GM18867 (cell line): ENCODE measurements around the gene PYM1.
"Not testable (repeated sequence)": the region's sequence is repeated elsewhere in the genome, so short reads cannot be mapped to it uniquely, and the experiment has no call there.

ENCODE experiments used
- ATAC-seq: cut with Tn5 transposase; IDR thresholded peaks from one replicate; pipeline ENCODE4 v1.9.1; 2021; ENCODE audit warnings: mild to moderate bottlenecking, moderate library complexity; ENCODE audit not compliant: unreplicated experiment

The PYM1 gene

GRCh38 chr12:55915482-55915859, 12.2 kb downstream of the PYM1 start:
- ATAC-seq = no peak

- ATAC-seq = no peak
These were observed 14.8 kb downstream of the PYM1 start for GRCh38 chr12:55912908-55913307.

DNA sequence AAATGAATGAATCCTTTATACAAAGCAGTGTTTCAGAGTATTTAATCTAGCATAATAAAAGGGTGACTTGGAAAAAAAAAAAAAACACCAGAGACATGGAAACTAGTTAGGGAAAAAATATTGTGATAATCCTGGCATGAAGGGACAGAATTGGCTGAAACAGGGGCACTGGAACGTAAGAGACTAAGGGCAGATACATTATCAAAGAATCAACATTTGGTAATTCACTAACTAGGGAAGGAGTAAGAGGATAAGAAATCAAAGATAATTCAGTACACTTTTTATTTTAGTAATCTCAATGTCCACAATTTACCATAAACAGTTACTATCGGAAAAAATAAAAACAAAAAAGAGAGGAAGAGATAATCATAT, 18.2 kb downstream of the PYM1 start:
- no peak for ATAC-seq

DNA sequence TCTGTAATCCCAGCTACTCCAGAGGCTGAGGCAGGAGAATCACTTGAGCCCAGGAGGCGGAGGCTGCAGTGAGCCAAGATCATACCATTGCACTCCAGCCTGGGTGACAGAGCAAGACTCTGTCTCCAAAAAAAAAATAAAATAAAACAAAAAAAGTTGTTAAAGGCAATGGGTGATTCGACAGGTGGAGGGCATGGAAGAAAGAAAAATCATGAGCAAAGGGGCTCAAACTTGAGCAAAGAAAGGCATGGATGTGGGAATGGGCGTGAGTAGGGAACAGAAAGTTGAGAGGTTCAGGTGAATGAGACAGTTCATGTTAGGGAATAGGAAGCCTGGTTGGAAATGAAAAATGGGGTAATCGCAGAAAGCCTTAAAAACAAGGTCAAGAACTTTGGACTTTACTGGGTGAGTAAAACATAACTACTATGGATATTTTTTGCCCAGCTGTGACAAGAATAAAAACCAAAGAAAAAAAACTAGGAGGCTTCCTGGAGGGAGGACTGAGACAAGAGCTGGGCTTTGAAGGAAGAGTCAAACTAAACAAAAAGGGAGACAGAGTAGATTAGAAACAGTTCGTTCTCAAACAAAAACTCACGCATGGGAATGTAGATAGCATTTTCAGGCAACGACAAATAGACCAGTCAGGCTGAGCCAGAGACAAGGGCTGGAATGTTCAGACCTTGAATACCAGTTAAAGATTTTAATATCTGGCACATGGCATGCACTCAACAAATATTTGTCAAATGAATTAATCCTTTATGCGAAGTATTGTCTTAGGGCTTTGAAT, 18.8 kb downstream of the PYM1 start:
- no peak for ATAC-seq

DNA sequence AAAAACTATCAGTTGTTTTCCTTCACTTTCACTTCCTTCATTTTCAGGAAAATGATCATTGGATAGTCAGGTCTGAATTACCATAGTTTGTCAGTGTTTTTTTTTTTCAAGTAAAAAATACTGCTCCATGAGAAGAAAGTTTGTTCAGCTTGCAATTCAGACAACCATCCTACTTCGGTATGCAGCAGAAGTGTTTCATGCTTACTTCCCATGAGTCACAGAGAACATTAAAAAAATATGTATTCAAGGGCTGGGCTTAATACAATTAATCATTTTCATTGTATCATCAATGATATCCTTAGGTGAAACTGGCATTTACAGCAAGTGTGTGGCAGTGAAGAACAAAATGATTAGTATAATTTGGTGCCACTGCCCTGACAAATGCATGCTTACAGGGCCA, 21.6 kb downstream of the PYM1 start:
- no peak for ATAC-seq

DNA sequence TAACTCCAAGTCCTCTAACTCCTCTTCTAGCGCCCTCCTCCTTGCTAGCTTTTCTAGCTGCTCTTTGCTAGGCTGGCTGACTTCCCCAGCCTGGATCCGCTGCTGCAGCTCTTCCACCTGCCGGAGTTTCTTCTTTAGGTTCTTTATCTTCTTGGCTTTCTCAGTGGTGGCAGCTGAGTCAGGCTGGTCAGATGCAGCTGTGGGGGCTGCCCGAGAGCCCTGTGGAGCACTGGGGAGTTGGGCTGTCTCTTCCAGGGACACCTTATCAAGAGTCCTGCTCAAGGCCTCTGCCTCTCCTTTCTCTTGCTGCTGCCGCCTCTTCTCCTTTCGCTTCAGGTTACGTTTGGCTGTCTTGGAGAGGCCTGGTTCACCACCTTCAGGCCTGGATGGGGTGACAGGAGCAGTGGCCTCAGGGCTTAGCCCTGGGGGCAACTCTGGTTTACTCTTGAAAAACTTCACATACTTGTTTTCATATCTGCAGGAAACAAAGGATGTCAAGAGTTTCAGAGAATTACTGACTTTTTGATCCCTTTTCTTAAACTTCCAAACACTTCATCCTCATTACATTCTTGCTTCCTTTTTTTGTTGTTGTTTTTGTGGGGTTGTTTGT, 25.7 kb downstream of the PYM1 start:
- no peak for ATAC-seq

GRCh38 chr12:55899082-55899481, 28.6 kb downstream of the PYM1 start:
- ATAC-seq = no peak

- ATAC-seq = no peak
These were observed 34.0 kb downstream of the PYM1 start for GRCh38 chr12:55893723-55894122.

DNA sequence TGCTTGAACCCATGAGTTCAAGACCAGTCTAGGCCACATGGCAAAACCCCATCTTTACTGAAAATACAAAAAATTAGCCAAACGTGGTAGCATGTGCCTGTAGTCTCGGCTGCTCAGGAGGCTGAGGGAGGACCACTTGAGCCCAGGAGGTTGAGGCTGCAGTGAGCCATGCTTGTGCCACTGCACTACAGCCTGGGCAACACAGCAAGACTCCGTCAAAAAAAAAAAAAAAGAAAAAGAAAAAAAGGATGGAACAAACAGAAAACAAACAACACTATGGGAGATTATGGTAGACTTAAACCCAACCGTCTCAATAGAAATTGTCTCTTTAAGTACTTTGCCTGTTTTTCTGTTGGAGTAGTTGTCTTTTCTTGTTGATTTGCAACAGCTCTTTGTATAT, 36.4 kb downstream of the PYM1 start:
- no peak for ATAC-seq

GRCh38 chr12:55885113-55885512, 42.6 kb downstream of the PYM1 start:
- ATAC-seq = no peak

DNA sequence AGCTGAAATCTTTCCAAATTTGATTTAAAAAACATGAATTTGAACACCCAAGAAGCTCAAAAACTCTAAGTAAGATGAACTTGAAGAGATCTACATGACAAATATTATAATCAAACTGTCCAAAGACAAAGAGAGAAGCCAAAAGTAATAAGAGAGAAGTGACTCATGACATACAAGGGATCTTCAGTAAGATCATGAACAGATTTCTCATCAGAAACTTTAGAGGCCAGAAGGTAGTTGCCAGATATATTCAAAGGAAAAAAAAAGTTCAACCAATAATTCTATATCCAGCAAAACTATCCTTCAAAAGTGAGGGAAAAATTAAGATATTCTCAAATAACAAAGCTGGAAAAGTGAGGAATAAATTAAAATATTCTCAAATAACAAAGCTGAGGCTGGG, 49.9 kb downstream of the PYM1 start:
- ATAC-seq = no peak

- no peak for ATAC-seq
These were observed 51.8 kb downstream of the PYM1 start for GRCh38 chr12:55875704-55876467.

DNA sequence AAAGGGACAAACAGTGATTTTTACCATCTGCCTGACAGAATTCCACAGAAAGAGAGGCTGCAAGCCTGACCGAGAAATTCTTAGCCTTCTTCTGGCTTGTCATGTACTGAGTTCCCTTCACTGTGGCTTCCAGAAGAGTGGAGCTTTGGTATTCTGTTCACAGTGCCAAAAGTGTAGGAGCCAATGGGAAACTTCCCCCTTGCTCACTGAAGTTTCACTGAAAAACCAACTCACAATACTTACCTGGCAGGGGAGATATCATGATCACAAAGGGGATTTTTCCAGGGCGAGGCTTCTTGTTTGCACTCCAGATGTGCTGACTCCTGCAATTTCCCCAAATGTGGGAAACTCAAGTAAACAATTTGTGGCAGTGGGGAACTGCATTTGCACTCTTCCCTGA, 53.3 kb downstream of the PYM1 start:
- no peak for ATAC-seq

DNA sequence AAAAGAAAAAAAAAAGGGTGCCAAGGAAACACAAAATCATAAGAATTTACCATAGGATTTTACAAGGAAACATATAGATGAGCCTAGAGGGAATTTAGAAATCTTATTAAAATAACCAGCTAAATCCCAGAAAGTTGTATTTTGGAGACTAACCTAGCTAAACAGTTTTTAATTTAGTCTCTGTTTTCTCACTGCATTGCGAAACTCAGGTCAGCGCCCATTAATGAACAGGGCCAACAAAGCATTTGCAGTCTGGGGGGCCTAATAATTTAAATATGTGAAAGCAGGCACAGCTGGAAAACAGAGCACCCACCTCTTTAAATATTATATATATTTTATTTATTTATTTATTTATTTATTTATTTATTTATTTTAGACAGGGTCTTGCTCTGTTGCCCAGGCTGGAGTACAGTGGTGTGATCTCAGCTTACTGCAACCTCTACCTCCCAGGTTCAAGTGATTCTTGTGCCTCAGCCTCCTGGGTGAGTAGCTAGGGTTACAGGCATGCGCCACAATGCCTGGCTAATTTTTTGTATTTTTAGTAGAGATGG, 61.2 kb downstream of the PYM1 start:
- not testable (repeated sequence) for ATAC-seq

DNA sequence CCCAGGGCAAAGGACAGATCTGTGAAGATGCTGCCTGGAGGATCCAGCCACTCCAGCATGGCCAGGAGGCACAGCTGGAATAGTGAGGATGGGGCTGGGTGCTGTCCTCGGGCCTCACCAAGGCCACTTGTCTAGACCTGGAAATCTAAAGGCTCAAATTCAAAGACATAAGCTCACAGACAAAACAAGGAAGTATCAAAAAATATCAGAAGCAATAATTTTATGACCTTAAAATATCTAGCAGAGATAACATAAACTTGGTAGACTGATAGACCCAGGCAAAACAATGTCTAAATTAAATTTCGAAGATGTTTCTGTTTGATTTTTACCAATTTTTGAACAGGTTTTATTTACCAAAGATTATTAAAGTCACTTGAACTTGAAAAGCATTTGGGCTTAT, 62.4 kb downstream of the PYM1 start:
- no peak for ATAC-seq

- not testable (repeated sequence) for ATAC-seq
These were observed 64.8 kb downstream of the PYM1 start for GRCh38 chr12:55862931-55863330.

DNA sequence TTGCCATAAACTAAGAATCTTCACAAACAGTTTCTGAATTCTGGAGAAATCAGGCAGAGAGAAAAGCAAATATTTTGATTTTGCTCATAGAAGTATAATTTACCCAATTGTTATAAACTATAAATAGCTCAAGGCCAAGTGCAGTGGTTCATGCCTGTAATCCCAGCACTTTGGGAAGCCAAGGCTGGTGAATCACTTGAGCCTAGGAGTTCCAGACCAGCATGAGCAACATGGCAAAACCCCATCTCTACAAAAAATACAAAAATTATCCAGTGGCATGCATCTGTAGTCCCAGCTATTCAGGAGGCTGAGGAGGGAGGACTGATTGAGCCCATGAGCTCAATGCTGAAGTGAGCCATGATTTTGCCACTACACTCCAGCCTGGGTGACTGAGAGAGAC, 65.4 kb downstream of the PYM1 start:
- no peak for ATAC-seq

DNA sequence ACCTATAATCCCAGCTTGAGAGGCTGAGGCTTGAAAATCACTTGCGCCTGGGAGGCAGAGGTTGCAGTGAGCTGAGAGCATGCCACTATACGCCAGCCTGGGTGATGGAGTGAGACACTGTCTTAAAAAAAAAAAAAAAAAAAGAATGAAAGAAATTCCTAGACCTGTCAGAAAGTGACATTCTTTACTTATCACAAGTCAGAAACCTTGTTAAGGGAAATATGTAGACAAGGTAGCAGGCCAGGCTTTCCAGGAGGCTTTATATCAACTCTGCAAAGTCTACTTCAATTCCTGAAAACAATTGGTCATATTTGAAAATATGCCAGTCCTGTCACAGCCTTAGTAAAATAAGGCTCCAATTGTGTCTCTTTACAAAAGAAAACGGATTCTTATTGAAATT, 65.8 kb downstream of the PYM1 start:
- ATAC-seq = no peak

DNA sequence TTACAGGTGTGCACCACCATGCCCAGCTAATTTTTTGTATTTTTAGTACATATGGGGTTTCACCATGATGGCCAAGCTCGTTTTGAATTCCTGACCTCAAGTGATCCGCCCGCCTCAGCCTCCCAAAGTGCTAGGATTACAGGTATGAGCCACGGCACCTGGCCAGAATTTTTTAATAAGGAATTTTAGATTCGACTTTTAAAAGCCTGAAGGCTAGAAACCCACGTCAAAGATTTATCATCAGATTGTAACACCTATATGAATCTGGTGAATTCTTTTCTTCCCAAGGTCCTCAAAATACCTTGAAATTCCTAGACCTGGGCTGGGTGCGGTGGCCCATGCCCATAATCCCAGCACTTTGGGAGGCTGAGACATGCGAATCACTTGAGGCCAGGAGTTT, 66.3 kb downstream of the PYM1 start:
- ATAC-seq = no peak

GRCh38 chr12:55852740-55853139, 75.0 kb downstream of the PYM1 start:
- no peak for ATAC-seq
